Endodermal cell (in vitro differentiated cells): ENCODE measurements around the gene FAM9C. TPM values are rescaled to one million over a fixed set of nuclear protein-coding genes. Genes with fewer than 3 reads are reported as not detected.

Experiments
- DNase-seq: peaks from one replicate; pipeline ENCODE4 v3.0.0-alpha.2; 2017
- H3K27ac ChIP-seq: 2 replicates; pipeline ENCODE4 v1.5.1; 2013; ENCODE audit warnings: mild to moderate bottlenecking, low read depth, low read length, moderate library complexity
- H3K27me3 ChIP-seq: 2 replicates; pipeline ENCODE4 v1.6.1; 2013; ENCODE audit warnings: mild to moderate bottlenecking, low read length, moderate library complexity; ENCODE audit not compliant: insufficient read depth, control insufficient read depth, poor library complexity, severe bottlenecking
- H3K36me3 ChIP-seq: 2 replicates; pipeline ENCODE4 v1.7.0; 2013; ENCODE audit warnings: mild to moderate bottlenecking, low read length, moderate library complexity; ENCODE audit not compliant: control insufficient read depth, insufficient read depth
- H3K4me1 ChIP-seq: one replicate; pipeline ENCODE4 v1.7.0; 2013; ENCODE audit warnings: low read length; ENCODE audit not compliant: control insufficient read depth, insufficient read depth
- H3K4me3 ChIP-seq: 2 replicates; pipeline ENCODE4 v1.5.1; 2013; ENCODE audit warnings: mild to moderate bottlenecking, low read length, moderate library complexity
- H3K9ac ChIP-seq: 2 replicates; pipeline ENCODE4 v1.6.1; 2013; ENCODE audit warnings: mild to moderate bottlenecking, low read length, moderate library complexity; ENCODE audit not compliant: poor library complexity, severe bottlenecking; ENCODE audit errors: extremely low read depth
- H3K9me3 ChIP-seq: 2 replicates; pipeline ENCODE4 v1.6.1; 2013; ENCODE audit warnings: mild to moderate bottlenecking, low read length, moderate library complexity; ENCODE audit not compliant: control insufficient read depth
- H3K27ac Mint-ChIP-seq: 2 replicates; pipeline ENCODE4 v1.8.0; 2020; ENCODE audit warnings: mixed read lengths
- H3K27me3 Mint-ChIP-seq: 2 replicates; pipeline ENCODE4 v1.8.0; 2021; ENCODE audit warnings: mild to moderate bottlenecking, mixed read lengths; ENCODE audit not compliant: insufficient read depth
- H3K36me3 Mint-ChIP-seq: 2 replicates; pipeline ENCODE4 v1.8.0; 2020; ENCODE audit warnings: low read depth, mixed read lengths
- H3K4me1 Mint-ChIP-seq: 2 replicates; pipeline ENCODE4 v1.8.0; 2020; ENCODE audit warnings: mixed read lengths
- H3K4me3 Mint-ChIP-seq: 2 replicates; pipeline ENCODE4 v1.8.0; 2020; ENCODE audit warnings: mild to moderate bottlenecking, moderate library complexity, mixed read lengths
- H3K9me3 Mint-ChIP-seq: 2 replicates; pipeline ENCODE4 v1.8.0; 2020; ENCODE audit warnings: mild to moderate bottlenecking, mixed read lengths
- CTCF ChIP-seq: fragments of 200-600 bp; sonication (generic); conservative IDR thresholded peaks from 2 replicates; pipeline ENCODE4 v1.5.0; 2021; ENCODE audit warnings: antibody characterized with exemption, mild to moderate bottlenecking
- WGBS, 2 experiments: methylation state at CpG; one replicate each; pipeline versions ENCODE4 v1.1.5 to v1.1.7; 2013; ENCODE audit warnings: missing lambda C conversion rate in 2 of 2, mixed read lengths in 1 of 2; ENCODE audit not compliant: insufficient coverage in 1 of 2, insufficient read length in 1 of 2; 5-methylcytosine and 5-hydroxymethylcytosine counted together
- total RNA-seq, 2 donors: library from RNA; stranded (reverse); fragmentation: NEBNext Ultra II Directional in 1 of 2; extraction: Animal tissue kit (Norgen Biotek cat#: 25700) in 1 of 2; gene quantifications; 2 replicates in 1 of 2; 3 replicates in 1 of 2; pipeline ENCODE4 v1.2.1, GENCODE V29; 2021

The FAM9C gene
- total RNA-seq, 2 donors from 2014 or later = not detected

- H3K9ac ChIP-seq = no peak overlapping the region
- H3K27me3 ChIP-seq = no peaks in the 10 kb centered on the region
- Mint-ChIP-seq H3K36me3 (no peaks in the 10 kb centered on the region), H3K4me1 (peaks cover 9% of the 10 kb centered on the region), H3K9me3 (peaks cover 45% of the 10 kb centered on the region), H3K4me3 (no peak overlapping the region), H3K27ac (no peak overlapping the region), H3K27me3 (peaks cover 1% of the 10 kb centered on the region)
- WGBS, 2 experiments = 86 to 100% methylated on average over 1 to 4 of the region's 4 CpGs
- no peaks in the 10 kb centered on the region for H3K4me1 ChIP-seq
- no peaks in the 10 kb centered on the region for H3K36me3 ChIP-seq
- DNase-seq = no peak
- no peak for TF ChIP-seq CTCF
- no peak overlapping the region for H3K27ac ChIP-seq
- H3K4me3 ChIP-seq = no peak overlapping the region
- H3K9me3 ChIP-seq = no peaks in the 10 kb centered on the region
Measured at GRCh38 chrX:12994321-12994720, 50.1 kb downstream of the FAM9C start.

- no peak overlapping the region for H3K27ac Mint-ChIP-seq
- WGBS, 2 experiments = 100% methylated on average over 1 of the region's 1 CpG; no CpG with 5 or more reads in 1 of the 2 experiments
Measured at GRCh38 chrX:12993826-12994225, 50.6 kb downstream of the FAM9C start.

GRCh38 chrX:12992544-12993118, 51.8 kb downstream of the FAM9C start:
- H3K27ac Mint-ChIP-seq = no peak overlapping the region
- no peaks in the 10 kb centered on the region for H3K4me1 ChIP-seq
- no peak overlapping the region for H3K4me3 ChIP-seq
- H3K9me3 ChIP-seq = no peaks in the 10 kb centered on the region
- no peak for TF ChIP-seq CTCF
- H3K27me3 Mint-ChIP-seq = peaks cover 1% of the 10 kb centered on the region
- H3K27me3 ChIP-seq = no peaks in the 10 kb centered on the region
- H3K9me3 Mint-ChIP-seq = peaks cover 48% of the 10 kb centered on the region
- H3K36me3 ChIP-seq = no peaks in the 10 kb centered on the region
- DNase-seq = no peak
- WGBS, 2 experiments = 96% methylated on average over 3 of the region's 4 CpGs; no CpG with 5 or more reads in 1 of the 2 experiments
- H3K4me3 Mint-ChIP-seq = no peak overlapping the region
- H3K4me1 Mint-ChIP-seq = peaks cover 5% of the 10 kb centered on the region
- no peaks in the 10 kb centered on the region for H3K36me3 Mint-ChIP-seq
- no peak overlapping the region for H3K9ac ChIP-seq
- H3K27ac ChIP-seq = no peak overlapping the region

More at GRCh38 chrX:12993826-12994225, 50.6 kb downstream of the FAM9C start:
- Histone ChIP-seq H3K9ac (no peak overlapping the region), H3K27ac (no peak overlapping the region), H3K36me3 (no peaks in the 10 kb centered on the region), H3K27me3 (no peaks in the 10 kb centered on the region), H3K4me1 (no peaks in the 10 kb centered on the region), H3K4me3 (no peak overlapping the region), H3K9me3 (no peaks in the 10 kb centered on the region)
- H3K4me1 Mint-ChIP-seq = peaks cover 12% of the 10 kb centered on the region
- H3K36me3 Mint-ChIP-seq = no peaks in the 10 kb centered on the region
- no peak for TF ChIP-seq CTCF
- no peak for DNase-seq
- peaks cover 47% of the 10 kb centered on the region for H3K9me3 Mint-ChIP-seq
- peaks cover 1% of the 10 kb centered on the region for H3K27me3 Mint-ChIP-seq
- no peak overlapping the region for H3K4me3 Mint-ChIP-seq
